GM10847 (cell line): Measurements from ENCODE around the gene NPIPB2.
"Not testable (repeated sequence)": the region's sequence is repeated elsewhere in the genome, so short reads cannot be mapped to it uniquely, and the experiment has no call there.

Source experiments
- POLR2A ChIP-seq: IDR thresholded peaks from 2 replicates; pipeline ENCODE4 v1.6.1; 2011; ENCODE audit not compliant: insufficient read length; ENCODE audit errors: extremely low read depth

NPIPB2 gene

GRCh38 chr16:11941945-11942344, at the start of gene NPIPB2:
Gene NPIPB2, minus strand, starts transcription at chr16:11942045. Its CDS starts 0 bp downstream, at chr16:11942045.
- not testable (repeated sequence) for TF ChIP-seq POLR2A

- TF ChIP-seq POLR2A = no peak
Observed at GRCh38 chr16:11990702-11991390, 49.0 kb upstream of the NPIPB2 start.

GRCh38 chr16:11988258-11988978, 46.6 kb upstream of the NPIPB2 start:
- no peak for TF ChIP-seq POLR2A

GRCh38 chr16:11986521-11987057, 44.7 kb upstream of the NPIPB2 start:
- no peak for TF ChIP-seq POLR2A

DNA sequence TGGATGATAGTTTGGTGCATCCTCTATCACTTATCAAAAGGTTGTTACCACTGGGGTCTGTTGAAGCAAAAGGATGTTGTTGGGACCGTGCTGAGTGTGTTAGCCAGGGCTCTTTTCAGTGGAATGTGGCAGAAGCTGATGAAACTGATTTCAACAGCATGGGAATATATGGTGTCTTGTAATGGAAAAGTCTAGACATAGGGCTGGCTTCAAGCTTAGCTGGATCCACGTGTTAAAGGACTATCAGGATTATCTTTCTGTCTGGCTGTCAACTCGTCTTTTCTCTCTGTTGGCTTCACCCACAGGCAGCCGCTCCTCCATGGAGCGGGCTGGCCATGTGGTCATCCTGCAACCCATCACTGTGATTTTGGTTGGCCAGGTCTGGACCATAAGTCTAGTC, 43.4 kb upstream of the NPIPB2 start:
- no peak for TF ChIP-seq POLR2A

- no peak for TF ChIP-seq POLR2A
Observed at GRCh38 chr16:11980136-11980844, 38.4 kb upstream of the NPIPB2 start.

- TF ChIP-seq POLR2A = no peak
Observed at GRCh38 chr16:11979013-11979672, 37.3 kb upstream of the NPIPB2 start.

GRCh38 chr16:11978080-11978479, 36.2 kb upstream of the NPIPB2 start:
- no peak for TF ChIP-seq POLR2A

GRCh38 chr16:11977376-11978041, 35.7 kb upstream of the NPIPB2 start:
- TF ChIP-seq POLR2A = no peak

GRCh38 chr16:11976850-11977375, 35.1 kb upstream of the NPIPB2 start:
- no peak for TF ChIP-seq POLR2A

GRCh38 chr16:11973070-11973469, 31.2 kb upstream of the NPIPB2 start:
- TF ChIP-seq POLR2A = no peak

GRCh38 chr16:11972128-11972527, 30.3 kb upstream of the NPIPB2 start:
- no peak for TF ChIP-seq POLR2A

- TF ChIP-seq POLR2A = no peak
Observed at GRCh38 chr16:11968577-11968976, 26.7 kb upstream of the NPIPB2 start.

DNA sequence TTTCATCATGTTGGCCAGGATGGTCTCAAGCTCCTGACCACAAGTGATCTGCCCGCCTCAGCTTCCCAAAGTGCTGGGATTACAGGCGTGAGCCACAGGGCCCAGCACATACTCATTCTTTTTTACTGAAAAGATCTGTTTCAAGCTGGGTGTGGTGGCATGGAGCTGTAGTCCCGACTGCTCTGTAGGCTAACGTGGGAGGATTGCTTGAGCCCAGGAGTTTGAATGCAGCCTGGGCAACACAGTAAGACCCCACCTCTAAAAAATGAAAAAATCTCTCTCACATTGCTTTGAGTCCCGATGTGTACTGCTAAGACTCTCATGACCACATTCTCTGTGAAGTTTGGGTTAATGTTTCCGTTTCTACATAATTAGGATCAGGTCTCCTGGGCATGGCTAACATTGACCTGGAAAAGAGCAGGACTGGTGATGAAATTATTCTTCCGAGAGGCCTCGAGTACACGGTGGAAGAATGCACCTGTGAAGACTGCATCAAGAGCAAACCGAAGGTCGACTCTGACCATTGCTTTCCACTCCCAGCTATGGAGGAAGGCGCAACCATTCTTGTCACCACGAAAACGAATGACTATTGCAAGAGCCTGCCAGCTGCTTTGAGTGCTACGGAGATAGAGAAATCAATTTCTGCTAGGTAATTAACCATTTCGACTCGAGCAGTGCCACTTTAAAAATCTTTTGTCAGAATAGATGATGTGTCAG, 25.5 kb upstream of the NPIPB2 start:
- TF ChIP-seq POLR2A = no peak
